K562 (cell line): Measurements from ENCODE around the gene ECSCR. TPM values are rescaled to one million over a fixed set of nuclear protein-coding genes. Genes with fewer than 3 reads are reported as not detected.
A peak's percentile ranks its signal among the peaks of the same experiment; 100 is the strongest.
"Not testable (repeated sequence)": the region's sequence is repeated elsewhere in the genome, so short reads cannot be mapped to it uniquely, and the experiment has no call there.

Experiments
- ERF ChIP-seq: fragments of 450-650 bp; formaldehyde crosslinking; IDR thresholded peaks from 2 replicates; pipeline ENCODE4 v1.4.0; 2020; ENCODE audit warnings: mild to moderate bottlenecking, mixed read lengths
- ETV1 ChIP-seq: fragments of 450-650 bp; conservative IDR thresholded peaks from 2 replicates; pipeline ENCODE4 v1.6.1; 2016; ENCODE audit warnings: missing genetic modification characterization, control low read depth, low read depth, missing compliant biosample characterization
- FOS ChIP-seq: IDR thresholded peaks from 3 replicates; pipeline ENCODE4 v1.6.1; 2011; ENCODE audit not compliant: insufficient read length; ENCODE audit errors: extremely low read depth
- GTF2B ChIP-seq: IDR thresholded peaks from 2 replicates; pipeline ENCODE4 v1.6.1; 2011; ENCODE audit not compliant: insufficient read length; ENCODE audit errors: extremely low read depth
- HDAC3 ChIP-seq: fragments of 450-650 bp; IDR thresholded peaks from 2 replicates; pipeline ENCODE4 v1.6.1; 2018; ENCODE audit warnings: borderline replicate concordance, mild to moderate bottlenecking, moderate library complexity; ENCODE audit not compliant: partially characterized antibody
- KAT7 ChIP-seq: sonication (generic); formaldehyde crosslinking; IDR thresholded peaks from 2 replicates; pipeline ENCODE4 v1.8.0; 2022; ENCODE audit warnings: missing genetic modification reagents, mild to moderate bottlenecking, borderline replicate concordance
- LCOR ChIP-seq: sonication (generic); formaldehyde crosslinking; IDR thresholded peaks from 2 replicates; pipeline ENCODE4 v1.8.0; 2022; ENCODE audit warnings: mild to moderate bottlenecking, missing genetic modification reagents
- MAFK ChIP-seq: IDR thresholded peaks from 2 replicates; pipeline ENCODE4 v1.6.1; 2011; ENCODE audit warnings: low read length, improper control_type of control experiment
- NCOR1 ChIP-seq: fragments of 450-650 bp; IDR thresholded peaks from 2 replicates; pipeline ENCODE4 v1.6.1; 2016; ENCODE audit warnings: mild to moderate bottlenecking, moderate library complexity
- NFIC ChIP-seq: fragments of 450-650 bp; IDR thresholded peaks from 2 replicates; pipeline ENCODE4 v1.6.1; 2017; ENCODE audit warnings: mild to moderate bottlenecking, inconsistent platforms
- NFYB ChIP-seq: IDR thresholded peaks from 2 replicates; pipeline ENCODE4 v1.6.1; 2011; ENCODE audit warnings: mild to moderate bottlenecking, moderate library complexity; ENCODE audit not compliant: insufficient read length; ENCODE audit errors: extremely low read depth
- PBX2 ChIP-seq, 2 experiments: IDR thresholded peaks in 1 of 2; conservative IDR thresholded peaks in 1 of 2; 2 replicates each; pipeline ENCODE4 v1.6.1; 2016; ENCODE audit warnings: low read depth in 2 of 2, mild to moderate bottlenecking in 1 of 2, missing compliant biosample characterization in 1 of 2, missing genetic modification characterization in 1 of 2, moderate library complexity in 1 of 2
- POLR2G ChIP-seq: fragments of 200-400 bp; formaldehyde crosslinking; IDR thresholded peaks from 2 replicates; pipeline ENCODE4 v1.6.1; 2017; ENCODE audit warnings: low read depth, mild to moderate bottlenecking, antibody characterized with exemption, low read length, moderate library complexity
- SUPT5H ChIP-seq: fragments of 450-650 bp; IDR thresholded peaks from 2 replicates; pipeline ENCODE4 v1.6.1; 2016
- TAF9B ChIP-seq: fragments of 450-650 bp; IDR thresholded peaks from 2 replicates; pipeline ENCODE4 v1.6.1; 2018; ENCODE audit warnings: mild to moderate bottlenecking; ENCODE audit not compliant: partially characterized antibody
- ZBTB1 ChIP-seq: sonication (generic); formaldehyde crosslinking; IDR thresholded peaks from 2 replicates; pipeline ENCODE4 v1.8.1; 2023; ENCODE audit warnings: missing genetic modification reagents, low read depth, mild to moderate bottlenecking, borderline replicate concordance
- ZNF316 ChIP-seq: fragments of 450-650 bp; IDR thresholded peaks from 2 replicates; pipeline ENCODE4 v1.6.1; 2016
- ZNF586 ChIP-seq: fragments of 450-650 bp; formaldehyde crosslinking; conservative IDR thresholded peaks from 2 replicates; pipeline ENCODE4 v1.4.0; 2020; ENCODE audit warnings: mild to moderate bottlenecking, moderate library complexity
- polyA plus RNA-seq, 8 experiments: library from polyadenylated mRNA; depleted of rRNA in 4 of 8; stranded (reverse) in 5 of 8; unstranded in 3 of 8; fragments of >200 nt; fragmentation: Nextera tagmentation in 2 of 8; fragmentation: Illumina TruSeq in 1 of 8; extraction: Ambion mirVana in 2 of 8; extraction: Trizol in 1 of 8; gene quantifications; 2 replicates each; pipeline versions ENCODE4 v1.2.1 to v1.2.3, GENCODE V29; 2011 to 2014; ENCODE audit warnings: inconsistent platforms in 1 of 8, missing spikeins in 1 of 8
- total RNA-seq, 7 experiments: library from RNA; depleted of rRNA in 6 of 7; stranded (reverse); fragments of >200 nt in 6 of 7; fragmentation: Illumina TruSeq in 2 of 7; extraction: Trizol in 2 of 7; gene quantifications; 2 replicates each; pipeline versions ENCODE4 v1.2.1 to v1.2.3, GENCODE V29; 2011 to 2021; ENCODE audit warnings: low replicate concordance in 1 of 7
- TF ChIP-seq, protein P1 (sequence below), 2 experiments: fragments of 450-650 bp; IDR thresholded peaks; 2 replicates each; pipeline ENCODE4 v1.6.1; 2018; ENCODE audit warnings: mild to moderate bottlenecking in 2 of 2, low read depth in 1 of 2; ENCODE audit not compliant: partially characterized antibody in 2 of 2

Gene ECSCR
- total and polyA plus RNA-seq, 9 of the 15 experiments (the other 6 are each of a cell fraction or from before 2014, with no cell fraction given), result 0.10 to 0.25 (median 0.13) TPM; not detected in 6

DNA sequence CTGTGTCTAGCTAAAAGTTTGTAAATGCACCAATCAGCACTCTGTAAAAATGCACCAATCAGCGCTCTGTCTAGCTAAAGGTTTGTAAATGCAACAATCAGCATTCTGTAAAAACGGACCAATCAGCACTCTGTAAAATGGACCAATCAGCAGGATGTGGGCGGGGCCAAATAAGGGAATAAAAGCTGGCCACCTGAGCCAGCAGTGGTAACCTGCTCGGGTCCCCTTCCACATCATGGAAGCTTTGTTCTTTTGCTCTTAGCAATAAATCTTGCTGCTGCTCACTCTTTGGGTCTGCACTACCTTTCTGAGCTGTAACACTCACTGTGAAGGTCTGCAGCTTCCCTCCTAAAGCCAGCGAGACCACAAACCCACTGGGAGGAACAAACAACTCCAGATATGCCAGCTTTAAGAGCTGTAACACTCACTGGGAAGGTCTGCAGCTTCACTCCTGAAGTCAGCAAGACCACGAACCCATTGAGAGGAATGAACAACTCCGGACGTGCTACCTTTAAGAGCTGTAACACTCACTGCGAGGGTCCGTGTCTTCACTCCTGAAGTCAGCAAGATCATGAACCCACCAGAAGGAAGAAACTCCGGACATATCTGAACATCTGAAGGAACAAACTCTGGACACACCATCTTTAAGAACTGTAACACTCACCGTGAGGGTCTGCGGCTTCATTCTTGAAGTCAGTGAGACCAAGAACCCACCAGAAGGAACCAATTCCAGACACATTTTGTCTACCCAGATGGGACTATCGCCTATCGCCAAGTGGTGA, 40.7 kb upstream of the ECSCR start (continued):
- not testable (repeated sequence) for TF ChIP-seq PBX2 (CRISPR knock-in tag; IDR thresholded peaks at IDR 0.05; ENCODE audit: low read depth)
- TF ChIP-seq PBX2 (tag; conservative IDR thresholded peaks at IDR 0.05; ENCODE audit: low read depth) (peak; percentile 36; the same call in 1 of the 2 replicates), ZBTB1 (CRISPR knock-in tag) (peak; percentile 74; the same call in 1 of the 2 replicates), NFYB (peak; percentile 95), NCOR1 (peak; percentile 6; the same call in 1 of the 2 replicates), LCOR (CRISPR knock-in tag) (peak; percentile 70), POLR2G (peak; percentile 34), ERF (CRISPR knock-in tag) (0 out of 2 replicates have a peak, but pooled peaks have one; percentile 55), KAT7 (CRISPR knock-in tag) (peak; percentile 85; the same call in 1 of the 2 replicates), SUPT5H (peak; percentile 96), MAFK (peak; percentile 59), ETV1 (peak; percentile 34; the same call in 1 of the 2 replicates), GTF2B (peak; percentile 25), ZNF586 (0 out of 2 replicates have a peak, but pooled peaks have one; percentile 35), TAF9B (peak; percentile 64), ZNF316 (peak; percentile 99), FOS (peak; percentile 69), HDAC3 (peak; percentile 30), NFIC (peak; percentile 35; the same call in 1 of the 2 replicates)
- TF ChIP-seq, protein P1, sequence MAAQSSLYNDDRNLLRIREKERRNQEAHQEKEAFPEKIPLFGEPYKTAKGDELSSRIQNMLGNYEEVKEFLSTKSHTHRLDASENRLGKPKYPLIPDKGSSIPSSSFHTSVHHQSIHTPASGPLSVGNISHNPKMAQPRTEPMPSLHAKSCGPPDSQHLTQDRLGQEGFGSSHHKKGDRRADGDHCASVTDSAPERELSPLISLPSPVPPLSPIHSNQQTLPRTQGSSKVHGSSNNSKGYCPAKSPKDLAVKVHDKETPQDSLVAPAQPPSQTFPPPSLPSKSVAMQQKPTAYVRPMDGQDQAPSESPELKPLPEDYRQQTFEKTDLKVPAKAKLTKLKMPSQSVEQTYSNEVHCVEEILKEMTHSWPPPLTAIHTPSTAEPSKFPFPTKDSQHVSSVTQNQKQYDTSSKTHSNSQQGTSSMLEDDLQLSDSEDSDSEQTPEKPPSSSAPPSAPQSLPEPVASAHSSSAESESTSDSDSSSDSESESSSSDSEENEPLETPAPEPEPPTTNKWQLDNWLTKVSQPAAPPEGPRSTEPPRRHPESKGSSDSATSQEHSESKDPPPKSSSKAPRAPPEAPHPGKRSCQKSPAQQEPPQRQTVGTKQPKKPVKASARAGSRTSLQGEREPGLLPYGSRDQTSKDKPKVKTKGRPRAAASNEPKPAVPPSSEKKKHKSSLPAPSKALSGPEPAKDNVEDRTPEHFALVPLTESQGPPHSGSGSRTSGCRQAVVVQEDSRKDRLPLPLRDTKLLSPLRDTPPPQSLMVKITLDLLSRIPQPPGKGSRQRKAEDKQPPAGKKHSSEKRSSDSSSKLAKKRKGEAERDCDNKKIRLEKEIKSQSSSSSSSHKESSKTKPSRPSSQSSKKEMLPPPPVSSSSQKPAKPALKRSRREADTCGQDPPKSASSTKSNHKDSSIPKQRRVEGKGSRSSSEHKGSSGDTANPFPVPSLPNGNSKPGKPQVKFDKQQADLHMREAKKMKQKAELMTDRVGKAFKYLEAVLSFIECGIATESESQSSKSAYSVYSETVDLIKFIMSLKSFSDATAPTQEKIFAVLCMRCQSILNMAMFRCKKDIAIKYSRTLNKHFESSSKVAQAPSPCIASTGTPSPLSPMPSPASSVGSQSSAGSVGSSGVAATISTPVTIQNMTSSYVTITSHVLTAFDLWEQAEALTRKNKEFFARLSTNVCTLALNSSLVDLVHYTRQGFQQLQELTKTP (IDR thresholded peaks at IDR 0.05; ENCODE audit: low read depth in 1 of 2, partially characterized antibody in 2 of 2), result peak in 1 of 2 experiments; percentile 33
